Left lung (tissue), 10 donors: Measurements from ENCODE around the gene HNRNPUL1. TPM values are rescaled to one million over a fixed set of nuclear protein-coding genes. Genes with fewer than 3 reads are reported as not detected.

Source experiments
- ATAC-seq: fragments of 200-7000 bp; cut with Tn5 transposase; one replicate; pipeline ENCODE4 v1.9.1; 2020; ENCODE audit warnings: moderate library complexity
- DNase-seq, 4 donors: peaks; one replicate each; pipeline ENCODE4 v3.0.0-alpha.2; 2013 to 2020
- H3K27ac ChIP-seq, 2 donors: fragments of 200-600 bp; sonication (generic) in 1 of 2; one replicate each; pipeline versions ENCODE4 v1.5.0 to v1.8.0; 2020 to 2021
- H3K27me3 ChIP-seq, 2 donors: fragments of 200-600 bp; sonication (generic) in 1 of 2; one replicate each; pipeline versions ENCODE4 v1.5.0 to v1.8.0; 2020 to 2021
- H3K36me3 ChIP-seq, 2 donors: fragments of 200-600 bp; sonication (generic) in 1 of 2; one replicate each; pipeline versions ENCODE4 v1.5.0 to v1.8.0; 2020 to 2021
- H3K4me1 ChIP-seq, 2 donors: fragments of 200-600 bp; one replicate each; pipeline ENCODE4 v1.8.0; 2021
- H3K4me3 ChIP-seq, 2 donors: fragments of 200-600 bp; sonication (generic) in 1 of 2; one replicate each; pipeline versions ENCODE4 v1.5.0 to v1.8.0; 2020 to 2021; ENCODE audit warnings: mild to moderate bottlenecking in 1 of 2
- H3K9me3 ChIP-seq, 2 donors: fragments of 200-600 bp; sonication (generic) in 1 of 2; one replicate each; pipeline versions ENCODE4 v1.5.0 to v1.8.0; 2020 to 2021
- intact Hi-C, 2 donors: fragments of 100-400 bp; cut with DNase I; formaldehyde crosslinking; loops; one replicate each; pipeline versions ENCODE4 v1.11.2 to v1.14.2; 2022
- polyA plus RNA-seq, 6 donors: library from polyadenylated mRNA; unstranded; fragments of 120-200 nt; gene quantifications; one replicate each; pipeline ENCODE4 v1.2.1, GENCODE V29; 2013; ENCODE audit not compliant: insufficient read length in 6 of 6
- total RNA-seq, 2 donors: library from RNA; stranded (reverse); fragmentation: NEBNext Ultra II Directional; extraction: Animal tissue kit (Norgen Biotek cat#: 25700); gene quantifications; one replicate each; pipeline ENCODE4 v1.2.1, GENCODE V29; 2021
- TF ChIP-seq, protein P1 (sequence below), 2 donors: fragments of 200-600 bp; sonication (generic) in 1 of 2; IDR thresholded peaks; one replicate each; pipeline versions ENCODE4 v1.5.0 to v1.8.0; 2021; ENCODE audit warnings: antibody characterized with exemption in 2 of 2
- donor health status: DM: no; HTN: yes; CAD: no.
- donor health status: DM: no; HTN: no; CAD: no.

HNRNPUL1 gene
- total and polyA plus RNA-seq, 8 donors, result 168 to 240 (median 227) TPM

DNA sequence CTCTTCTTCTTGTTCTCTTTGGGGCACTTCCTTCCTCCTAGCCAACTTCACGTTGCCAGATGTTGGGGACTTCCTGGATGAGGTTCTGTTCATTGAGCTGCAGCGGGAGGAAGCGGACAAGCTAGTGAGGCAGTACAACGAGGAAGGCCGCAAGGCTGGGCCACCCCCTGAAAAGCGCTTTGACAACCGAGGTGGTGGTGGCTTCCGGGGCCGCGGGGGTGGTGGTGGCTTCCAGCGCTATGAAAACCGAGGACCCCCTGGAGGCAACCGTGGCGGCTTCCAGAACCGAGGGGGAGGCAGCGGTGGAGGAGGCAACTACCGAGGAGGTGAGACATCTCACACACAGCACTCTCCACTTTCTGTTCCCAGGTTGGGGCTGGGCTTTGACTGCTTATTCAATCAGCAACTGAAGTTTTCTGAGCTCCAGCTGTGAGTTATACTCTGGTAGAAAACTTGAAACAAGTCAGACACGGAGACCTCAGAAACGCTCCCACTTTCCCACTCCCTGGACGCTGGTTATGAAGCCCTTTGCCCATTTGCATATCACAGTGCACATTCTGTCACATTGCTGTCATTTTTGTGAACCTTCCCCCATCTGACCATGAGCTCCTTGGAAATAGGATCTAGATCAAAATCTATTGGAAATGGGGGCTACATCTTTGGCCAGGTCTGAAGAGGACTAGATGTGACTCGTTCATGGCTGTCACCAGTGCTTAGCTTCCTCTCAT lies 38.6 kb downstream of the HNRNPUL1 start:
- Histone ChIP-seq H3K9me3 (no peaks in the 10 kb centered on the region), H3K27ac (peak overlapping the region in 1 of 2 donors; percentile 61), H3K27me3 (no peaks in the 10 kb centered on the region), H3K4me1 (peaks cover 26 to 60% of the 10 kb centered on the region in 2 donors), H3K36me3 (peaks cover 0 to 97% of the 10 kb centered on the region in 2 donors), H3K4me3 (no peak overlapping the region)
- peak in 1 of 4 donors; percentile 82 for DNase-seq
- intact Hi-C loops, result no loop called here
- ATAC-seq, result no peak
- TF ChIP-seq, protein P1, sequence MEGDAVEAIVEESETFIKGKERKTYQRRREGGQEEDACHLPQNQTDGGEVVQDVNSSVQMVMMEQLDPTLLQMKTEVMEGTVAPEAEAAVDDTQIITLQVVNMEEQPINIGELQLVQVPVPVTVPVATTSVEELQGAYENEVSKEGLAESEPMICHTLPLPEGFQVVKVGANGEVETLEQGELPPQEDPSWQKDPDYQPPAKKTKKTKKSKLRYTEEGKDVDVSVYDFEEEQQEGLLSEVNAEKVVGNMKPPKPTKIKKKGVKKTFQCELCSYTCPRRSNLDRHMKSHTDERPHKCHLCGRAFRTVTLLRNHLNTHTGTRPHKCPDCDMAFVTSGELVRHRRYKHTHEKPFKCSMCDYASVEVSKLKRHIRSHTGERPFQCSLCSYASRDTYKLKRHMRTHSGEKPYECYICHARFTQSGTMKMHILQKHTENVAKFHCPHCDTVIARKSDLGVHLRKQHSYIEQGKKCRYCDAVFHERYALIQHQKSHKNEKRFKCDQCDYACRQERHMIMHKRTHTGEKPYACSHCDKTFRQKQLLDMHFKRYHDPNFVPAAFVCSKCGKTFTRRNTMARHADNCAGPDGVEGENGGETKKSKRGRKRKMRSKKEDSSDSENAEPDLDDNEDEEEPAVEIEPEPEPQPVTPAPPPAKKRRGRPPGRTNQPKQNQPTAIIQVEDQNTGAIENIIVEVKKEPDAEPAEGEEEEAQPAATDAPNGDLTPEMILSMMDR (IDR thresholded peaks at IDR 0.05), result no peak

DNA sequence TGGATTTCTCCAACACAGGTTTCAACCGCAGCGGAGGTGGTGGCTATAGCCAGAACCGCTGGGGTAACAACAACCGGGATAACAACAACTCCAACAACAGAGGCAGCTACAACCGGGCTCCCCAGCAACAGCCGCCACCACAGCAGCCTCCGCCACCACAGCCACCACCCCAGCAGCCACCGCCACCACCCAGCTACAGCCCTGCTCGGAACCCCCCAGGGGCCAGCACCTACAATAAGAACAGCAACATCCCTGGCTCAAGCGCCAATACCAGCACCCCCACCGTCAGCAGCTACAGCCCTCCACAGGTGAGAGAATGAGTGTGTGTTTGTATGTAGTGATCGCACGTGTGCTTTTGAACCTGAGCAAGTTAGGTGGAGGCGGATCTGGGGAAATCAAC lies 39.8 kb downstream of the HNRNPUL1 start:
- H3K36me3 ChIP-seq, result peaks cover 0 to 89% of the 10 kb centered on the region in 2 donors
- peaks cover 26 to 60% of the 10 kb centered on the region in 2 donors for H3K4me1 ChIP-seq
- peak overlapping the region in 1 of 2 donors; percentile 28 for H3K27ac ChIP-seq
- no peaks in the 10 kb centered on the region for H3K9me3 ChIP-seq
- DNase-seq, result no peak
- no peak for ATAC-seq
- TF ChIP-seq, protein P1 (IDR thresholded peaks at IDR 0.05), result no peak
- no peaks in the 10 kb centered on the region for H3K27me3 ChIP-seq
- H3K4me3 ChIP-seq, result no peak overlapping the region
- intact Hi-C loops, result no loop called here

DNA sequence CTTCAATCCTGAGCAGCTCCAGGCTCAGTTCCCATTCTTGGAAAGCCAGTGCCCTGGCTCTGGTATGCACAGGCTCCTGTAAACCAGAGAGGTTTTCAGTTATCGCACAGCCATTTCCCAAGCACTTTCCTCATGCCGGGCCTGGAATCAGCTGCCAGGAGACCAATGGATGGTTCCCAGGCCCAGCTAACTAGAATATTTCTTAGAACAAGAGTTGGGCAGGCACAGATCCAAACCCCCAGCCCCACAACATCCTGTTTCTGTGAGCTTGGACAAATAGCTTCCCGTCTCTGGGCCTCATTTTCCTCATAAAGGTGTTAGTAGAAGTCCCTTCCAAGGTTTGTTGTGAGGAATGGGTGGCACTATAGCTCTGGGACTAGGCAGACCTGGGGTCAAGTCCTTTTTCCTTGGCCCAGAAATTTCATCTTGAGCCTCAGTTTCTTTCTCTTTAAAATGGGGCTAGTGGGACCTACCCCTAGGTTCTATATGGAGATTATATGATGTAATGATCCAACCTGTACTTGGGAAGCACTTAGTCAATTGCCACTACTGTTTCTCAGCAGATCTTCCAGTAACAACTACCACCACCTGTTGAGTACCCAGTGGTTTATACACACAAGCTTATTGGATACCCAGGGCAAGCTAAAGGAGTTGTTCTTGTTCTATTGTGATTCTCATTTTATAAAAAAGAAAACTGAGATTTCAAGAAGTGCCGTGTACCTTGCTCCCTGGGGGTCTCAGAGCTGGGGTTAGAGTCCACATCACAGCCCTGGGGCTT lies 40.7 kb downstream of the HNRNPUL1 start:
- Histone ChIP-seq H3K27ac (peak overlapping the region in 1 of 2 donors; percentile 28), H3K4me1 (peaks cover 21 to 56% of the 10 kb centered on the region in 2 donors), H3K4me3 (no peak overlapping the region), H3K9me3 (no peaks in the 10 kb centered on the region), H3K36me3 (peaks cover 0 to 80% of the 10 kb centered on the region in 2 donors), H3K27me3 (no peaks in the 10 kb centered on the region)
- DNase-seq (no peak), ATAC-seq (no peak)
- TF ChIP-seq, protein P1 (IDR thresholded peaks at IDR 0.05), result no peak
- intact Hi-C loops, result loop anchor here in 1 of 2 donors (5.0 kb wide), 1 partner anchor 98 kb away; no protein-coding TSS in a partner anchor

DNA sequence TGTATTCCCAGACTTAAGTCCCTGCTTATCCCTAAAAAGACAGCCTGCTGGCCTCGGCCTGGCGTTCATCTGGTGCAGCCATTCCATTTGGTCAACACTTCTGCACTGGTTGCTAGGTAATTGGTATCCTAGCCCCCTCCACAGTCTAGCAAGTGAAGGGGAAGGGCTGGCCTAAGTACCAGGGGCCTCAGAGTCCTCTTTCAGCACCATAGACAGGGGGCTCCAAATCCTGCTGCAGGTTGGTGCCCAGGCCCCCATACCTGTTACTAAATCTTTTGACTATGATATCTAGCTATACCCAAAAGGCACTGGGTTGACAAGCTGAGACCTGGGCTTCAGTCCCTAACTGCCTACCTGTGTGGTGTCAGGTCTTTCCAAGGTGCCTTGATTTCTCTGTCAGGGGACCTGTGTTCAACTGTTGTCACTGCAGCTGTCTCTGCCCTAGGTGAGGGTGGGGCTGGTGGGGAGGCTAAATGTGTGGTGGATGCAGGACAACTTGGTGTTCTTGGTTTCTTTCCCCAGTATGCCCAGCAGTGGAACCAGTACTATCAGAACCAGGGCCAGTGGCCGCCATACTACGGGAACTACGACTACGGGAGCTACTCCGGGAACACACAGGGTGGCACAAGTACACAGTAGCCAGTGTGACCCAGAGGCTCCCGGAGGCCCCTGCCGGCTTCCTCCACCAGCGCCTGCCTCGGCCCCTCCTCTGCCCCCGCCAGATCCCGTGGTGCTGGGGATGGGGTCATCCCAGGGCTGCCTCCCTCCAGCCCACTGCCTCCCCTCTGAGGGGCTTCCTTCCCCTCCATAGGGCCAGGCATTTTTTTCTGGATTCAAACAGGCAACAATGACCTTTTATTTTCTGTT lies 42.0 kb downstream of the HNRNPUL1 start:
- ATAC-seq (no peak), DNase-seq (peak in 1 of 4 donors; percentile 32)
- no peaks in the 10 kb centered on the region for H3K27me3 ChIP-seq
- H3K4me3 ChIP-seq, result no peak overlapping the region
- peaks cover 0 to 67% of the 10 kb centered on the region in 2 donors for H3K36me3 ChIP-seq
- H3K27ac ChIP-seq, result peak overlapping the region; percentile 96 to 98
- TF ChIP-seq, protein P1 (IDR thresholded peaks at IDR 0.05), result no peak
- H3K9me3 ChIP-seq, result no peaks in the 10 kb centered on the region
- intact Hi-C loops, result loop anchor here in 1 of 2 donors (5.0 kb wide), 1 partner anchor 99 kb away; no protein-coding TSS in a partner anchor
- H3K4me1 ChIP-seq, result peaks cover 23 to 58% of the 10 kb centered on the region in 2 donors
